DMS79 treated with DMSO at 0.1 percent for 48 hours (cell line): ENCODE data around the gene TRPM5.

Source experiments
- DNase-seq: peaks from one replicate; lab custom pipeline; 2025; lab: John Stamatoyannopoulos, UW

Gene TRPM5

DNA sequence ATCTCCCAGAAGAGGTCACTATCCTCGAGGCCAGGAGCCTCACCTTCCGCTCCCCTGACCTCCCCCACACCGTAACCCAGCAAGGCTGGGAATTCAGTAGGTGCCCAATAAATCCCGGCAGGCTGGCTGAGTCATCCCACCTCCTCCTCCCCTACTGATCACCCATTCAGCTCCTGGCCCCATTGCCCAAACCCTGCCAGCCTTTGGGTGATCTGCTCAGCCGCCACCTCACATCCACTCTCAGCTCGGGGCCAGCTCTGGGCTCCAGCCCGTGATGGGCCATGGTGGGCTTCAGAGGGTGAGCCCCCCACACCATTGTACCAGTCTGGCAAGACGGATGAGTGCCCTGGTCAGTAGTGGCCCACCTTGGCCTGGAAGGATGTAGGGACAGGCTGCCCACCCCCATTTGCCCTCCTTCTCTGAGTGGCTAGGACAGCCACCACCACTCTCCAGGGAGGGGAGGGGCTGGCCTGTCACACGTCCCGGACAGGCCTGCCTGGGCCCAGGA, 8.2 kb downstream of the TRPM5 start:
- no peak for DNase-seq

DNA sequence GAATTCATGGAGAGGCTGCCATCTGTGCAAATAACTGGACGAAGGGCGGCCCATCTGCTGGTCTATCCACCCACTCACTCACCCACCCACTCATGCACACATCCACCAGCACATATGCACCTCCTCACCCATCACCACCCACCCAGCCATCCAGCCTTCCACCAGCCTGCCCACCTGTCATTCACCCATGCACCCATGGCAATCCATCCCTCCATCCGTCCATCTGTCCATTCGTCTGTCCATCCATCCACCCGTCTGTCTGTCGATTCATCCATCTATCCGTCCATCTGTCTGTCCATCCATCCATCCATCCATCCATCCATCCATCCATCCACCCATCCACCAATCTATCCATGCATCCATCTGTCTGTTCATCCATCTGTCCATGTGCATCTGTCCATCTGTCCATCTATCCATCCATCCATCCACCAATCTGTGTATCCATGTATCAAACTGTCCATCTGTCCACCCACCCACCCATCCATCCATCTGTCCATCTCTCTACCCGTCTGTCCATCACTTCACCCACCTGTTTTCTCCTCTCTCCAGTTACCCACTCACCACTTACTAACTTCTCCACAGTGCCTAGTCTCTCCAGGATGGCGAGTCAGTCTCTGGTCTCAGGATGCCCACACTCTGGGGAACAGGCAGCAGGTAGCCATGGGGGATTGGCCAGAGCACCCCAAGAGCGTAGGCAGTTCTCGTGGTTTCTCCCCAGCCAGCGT, 8.9 kb downstream of the TRPM5 start:
- no peak for DNase-seq

DNA sequence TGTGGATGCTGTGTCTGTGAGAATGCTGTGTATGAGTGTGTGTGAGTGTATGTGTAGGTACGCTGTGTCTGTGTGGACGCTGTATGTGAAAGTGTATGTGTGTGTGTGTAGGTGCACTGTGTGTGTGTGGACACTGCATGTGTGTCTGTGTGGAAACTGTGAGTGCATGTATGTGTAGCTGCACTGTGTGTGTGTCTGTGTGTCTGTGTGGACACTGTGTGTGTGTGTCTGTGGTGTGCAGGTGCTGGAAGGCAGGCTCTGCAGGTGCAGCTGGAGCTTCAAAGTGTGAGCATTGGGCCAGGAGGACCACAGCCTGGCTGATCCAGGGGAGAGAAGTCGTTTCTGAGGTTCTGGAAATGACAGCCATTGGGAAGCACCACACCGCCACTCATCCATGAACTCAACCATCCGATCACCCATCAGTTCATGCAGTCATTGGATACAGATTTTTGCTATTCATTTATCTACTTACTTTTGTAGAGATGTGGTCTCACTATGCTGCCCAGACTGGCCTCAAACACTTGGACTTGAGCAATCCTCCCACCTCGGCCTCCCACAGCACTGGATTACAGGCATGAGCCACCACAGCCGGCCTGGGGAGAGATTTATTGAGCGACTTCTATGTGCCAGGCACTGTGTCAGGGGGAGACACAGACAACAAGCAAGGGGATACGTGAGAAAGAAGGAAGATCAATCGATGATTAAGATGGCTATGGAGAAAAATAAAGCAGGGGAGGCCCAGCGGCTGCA, 9.6 kb downstream of the TRPM5 start:
- DNase-seq, result no peak

DNA sequence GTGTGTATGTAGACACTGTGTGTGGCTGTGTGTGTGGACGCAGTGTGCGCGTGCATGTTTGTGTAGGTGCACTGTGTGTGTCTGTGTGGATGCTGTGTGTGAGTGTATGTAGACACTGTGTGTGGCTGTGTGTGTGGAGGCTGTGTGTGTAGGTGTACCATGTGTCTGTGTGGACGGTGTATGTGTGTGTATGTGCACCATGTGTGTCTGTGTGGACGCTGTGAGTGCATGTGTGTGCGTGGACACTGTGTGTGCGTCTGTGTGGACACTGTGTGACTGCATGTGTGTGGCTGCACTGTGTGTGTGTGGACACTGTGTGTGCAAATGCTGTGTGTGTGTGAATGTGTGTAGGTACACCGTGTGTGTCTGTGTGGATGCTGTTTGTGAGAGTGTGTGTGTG, 10.3 kb downstream of the TRPM5 start:
- no peak for DNase-seq

DNA sequence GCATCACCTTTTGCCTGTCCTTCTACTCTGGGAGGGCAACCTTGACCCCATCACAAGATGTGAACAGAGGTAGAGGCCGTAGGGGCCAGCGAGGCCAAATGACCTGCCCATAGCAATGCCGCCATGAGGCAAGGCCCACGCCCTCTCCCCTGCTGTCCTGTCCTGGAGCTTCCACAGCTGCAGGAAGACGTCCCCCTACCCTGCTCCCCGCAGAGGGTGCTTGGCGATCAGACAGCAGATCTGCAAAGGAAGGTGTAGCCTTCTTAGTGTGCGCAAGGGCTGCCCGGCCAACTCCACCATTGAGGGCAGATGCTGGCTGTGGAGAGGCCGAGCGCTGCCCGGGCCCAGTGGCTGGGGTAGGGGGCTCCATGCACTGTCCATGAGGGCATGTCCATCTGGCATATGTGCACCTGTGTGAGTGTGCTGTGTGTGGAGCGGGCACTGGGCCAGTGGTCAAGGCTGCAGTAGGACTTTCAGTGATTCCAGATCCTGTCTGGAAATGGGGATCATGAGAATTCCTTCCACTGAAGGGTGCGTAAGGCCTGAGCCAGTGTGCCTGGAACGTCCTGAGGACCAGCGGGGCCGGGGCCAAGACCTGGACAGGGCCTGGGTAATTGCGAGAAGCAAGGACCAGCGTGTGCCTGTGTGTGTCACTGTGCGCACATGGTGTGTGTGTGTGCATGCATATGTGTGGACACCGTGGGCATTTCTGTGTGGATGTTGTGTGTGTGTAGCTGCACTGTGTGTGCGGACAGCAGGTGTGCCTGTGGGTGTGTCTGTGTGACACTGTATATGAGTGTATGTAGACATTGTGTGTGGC, 11.0 kb downstream of the TRPM5 start:
- no peak for DNase-seq

DNA sequence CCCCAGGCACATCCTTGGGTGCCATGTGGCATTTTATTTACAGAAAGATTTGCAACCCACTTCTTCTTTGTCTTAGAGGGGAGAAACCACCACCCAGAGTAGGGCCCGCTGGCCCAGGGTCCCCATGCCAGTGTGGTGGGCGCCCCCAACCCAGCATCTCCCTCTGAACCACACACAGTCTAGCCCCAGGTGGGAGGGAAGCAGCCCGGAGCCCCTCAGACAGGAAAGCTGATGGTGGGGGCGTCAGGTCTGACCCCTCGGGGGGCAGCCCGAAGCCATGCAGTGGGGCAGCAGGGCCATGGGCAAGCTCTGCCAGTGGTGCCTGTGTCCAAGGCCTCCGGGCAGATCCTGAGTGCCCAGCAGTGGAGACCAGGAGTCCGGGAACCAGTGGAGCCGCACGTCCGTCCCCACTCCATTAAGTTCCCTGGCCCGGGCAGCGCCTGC, 11.7 kb downstream of the TRPM5 start:
- DNase-seq, result no peak

DNA sequence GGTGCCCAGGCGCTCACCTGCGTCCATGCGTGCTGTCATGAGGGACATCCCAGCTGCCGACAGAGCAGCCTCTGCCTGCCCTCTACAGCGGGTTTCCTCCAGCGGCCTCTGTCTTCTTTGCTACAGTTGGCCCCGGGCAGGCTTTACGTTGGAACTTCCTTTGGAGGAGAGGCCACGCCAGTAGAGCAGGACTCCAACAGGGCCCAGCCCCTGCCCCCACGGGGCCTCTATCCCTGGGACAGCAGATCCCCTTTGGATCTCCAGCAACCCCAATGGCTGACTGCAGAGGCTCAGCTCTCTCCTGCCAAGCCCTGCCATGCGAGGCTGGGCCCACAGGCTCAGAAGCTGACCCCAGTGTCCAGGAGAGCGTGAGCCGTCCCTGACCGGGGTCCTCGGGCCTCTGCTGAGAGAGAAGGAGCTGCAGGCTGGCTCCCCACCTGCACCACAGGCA, 12.1 kb downstream of the TRPM5 start:
- DNase-seq, result no peak

DNA sequence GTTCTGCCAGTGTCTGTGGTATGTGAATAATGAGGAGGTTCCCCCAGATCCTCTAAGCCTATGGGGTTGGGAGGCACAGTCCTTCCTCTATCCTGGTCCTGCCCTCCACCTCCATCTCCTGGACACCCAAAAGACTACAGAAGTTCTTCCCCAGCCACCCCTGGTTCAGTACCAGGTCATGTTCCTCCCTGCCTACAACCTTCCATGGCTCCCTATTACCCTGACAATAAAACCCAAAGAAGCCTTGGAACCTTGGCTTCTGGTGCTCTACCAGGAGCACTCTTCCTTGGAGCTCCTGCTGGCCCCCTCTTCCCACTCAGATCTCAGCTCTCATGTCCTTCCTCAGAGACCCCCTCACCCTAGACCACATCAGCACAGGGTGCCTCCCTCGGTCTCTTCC, 12.9 kb downstream of the TRPM5 start:
- no peak for DNase-seq

DNA sequence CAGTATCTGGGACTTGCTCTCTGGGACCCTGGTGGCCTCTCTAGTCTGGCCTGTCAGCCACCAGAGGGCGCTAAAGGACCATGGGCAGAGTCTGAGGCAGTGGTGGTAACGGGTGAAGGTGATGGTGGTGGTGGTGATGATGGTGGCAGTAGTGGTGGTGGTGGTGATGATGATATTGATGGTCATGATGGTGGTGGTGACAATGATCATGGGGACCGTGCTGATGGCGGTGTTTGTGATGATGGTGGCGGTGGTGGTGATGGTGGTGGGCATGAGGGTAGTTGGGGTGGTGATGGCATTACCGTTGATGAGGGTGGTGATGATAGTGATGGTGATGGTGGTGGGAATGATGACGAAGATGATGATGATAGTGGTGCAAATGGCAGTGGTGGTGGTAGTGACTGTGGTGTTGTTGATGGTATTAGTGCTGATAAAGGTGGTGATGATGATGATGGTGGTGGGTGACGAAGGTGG, 16.0 kb downstream of the TRPM5 start:
- no peak for DNase-seq

DNA sequence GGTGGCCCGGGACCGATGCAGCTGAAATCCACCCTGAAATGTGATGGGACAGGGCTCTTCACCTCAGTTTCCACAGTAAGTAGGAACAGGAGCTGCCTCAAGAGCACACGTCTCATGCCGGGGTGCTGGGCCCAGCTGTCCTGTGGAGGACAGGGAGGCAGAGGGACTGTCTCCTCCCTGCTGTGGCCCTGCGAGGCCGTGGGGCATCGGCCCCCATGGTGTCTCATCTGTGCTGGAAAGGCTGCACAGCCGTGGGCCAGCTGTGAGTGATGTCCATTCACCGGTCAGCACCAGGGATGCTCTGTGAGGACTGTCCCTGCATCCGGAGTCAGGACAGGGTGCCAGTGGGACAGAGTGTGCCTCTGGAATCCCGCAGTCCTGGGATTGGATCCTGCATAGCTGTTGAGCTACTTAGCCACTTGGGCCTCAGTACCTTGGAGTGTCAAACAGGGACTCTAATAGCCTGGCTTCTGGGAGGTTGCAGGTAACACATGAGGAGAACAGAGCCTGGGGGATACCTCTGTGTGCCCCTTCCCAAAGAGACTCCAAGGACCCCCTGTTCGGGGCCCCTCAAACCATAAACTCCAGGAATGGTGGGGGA, 16.5 kb downstream of the TRPM5 start:
- no peak for DNase-seq

DNA sequence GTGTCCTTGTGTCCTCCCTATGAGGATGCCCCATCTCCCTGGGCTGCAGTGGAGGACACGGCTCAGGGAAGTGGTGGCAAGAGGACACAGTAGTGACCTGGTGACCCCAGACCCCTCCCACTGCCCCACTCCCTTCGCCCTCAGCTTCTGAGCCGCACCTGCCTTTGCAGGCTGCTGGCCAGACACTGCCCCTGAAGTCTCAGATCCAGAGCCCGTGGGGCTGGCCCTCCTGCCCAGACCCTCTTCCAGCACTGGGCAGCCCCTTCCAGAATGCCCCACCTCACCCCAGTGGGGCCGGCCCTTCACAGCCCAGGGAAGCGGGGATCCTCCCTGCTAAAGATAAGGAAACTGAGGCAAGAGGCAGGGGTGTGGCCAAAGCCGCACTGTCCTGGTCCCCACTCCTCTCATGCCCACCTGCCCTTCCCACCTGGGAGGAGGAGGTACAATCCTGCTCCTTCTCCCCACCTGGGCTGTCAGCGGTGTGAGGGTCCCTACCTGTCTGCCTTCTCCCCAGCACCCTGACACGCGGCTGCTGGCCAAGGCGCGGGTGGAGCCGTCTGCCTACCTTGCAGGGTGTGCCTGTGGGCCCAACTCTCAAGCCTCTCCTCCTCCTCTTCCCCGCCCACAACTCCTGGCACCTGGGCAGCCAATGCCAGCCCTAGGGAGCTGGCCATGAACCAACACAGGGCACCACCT, 17.3 kb downstream of the TRPM5 start:
- DNase-seq, result no peak

DNA sequence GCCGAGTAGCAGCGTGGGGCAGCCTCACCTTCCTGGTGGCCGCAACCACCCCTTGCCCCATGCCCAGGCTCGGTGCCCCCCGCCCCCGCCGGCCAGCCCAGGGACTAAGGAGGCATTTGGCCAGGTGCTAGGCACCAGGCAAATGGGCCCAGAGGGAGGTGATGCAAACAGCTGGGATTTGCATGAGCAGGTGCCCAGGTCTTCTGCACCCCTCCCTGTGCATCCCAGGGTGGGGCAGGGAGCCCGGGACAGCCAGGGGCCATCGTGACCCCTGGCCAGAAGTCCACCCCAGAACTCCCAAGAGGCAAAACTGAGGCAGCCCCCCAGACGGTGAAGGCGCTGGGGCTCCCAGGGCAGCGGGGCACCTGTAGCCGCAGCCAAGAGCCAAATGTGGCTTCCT, 18.1 kb downstream of the TRPM5 start:
- DNase-seq, result no peak

DNA sequence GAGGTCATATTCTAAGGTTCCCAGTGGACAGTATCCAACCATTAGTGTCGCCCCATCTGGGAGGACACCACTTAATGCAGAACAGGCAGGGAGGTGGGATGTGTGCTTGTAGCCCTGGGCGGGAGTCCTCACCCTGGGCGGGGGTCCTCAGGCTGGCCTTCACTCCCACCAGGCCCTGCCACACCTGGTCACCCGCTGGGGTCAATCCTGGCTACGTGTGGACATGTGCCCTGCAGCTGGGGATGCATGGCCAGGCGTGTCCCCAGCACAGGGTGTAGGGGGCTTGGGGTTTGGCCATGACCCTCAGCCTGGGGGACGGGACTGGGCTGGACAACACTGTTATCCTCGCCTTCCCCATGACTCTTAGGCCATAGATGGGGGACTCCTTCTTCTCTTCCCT, 18.8 kb downstream of the TRPM5 start:
- no peak for DNase-seq

DNA sequence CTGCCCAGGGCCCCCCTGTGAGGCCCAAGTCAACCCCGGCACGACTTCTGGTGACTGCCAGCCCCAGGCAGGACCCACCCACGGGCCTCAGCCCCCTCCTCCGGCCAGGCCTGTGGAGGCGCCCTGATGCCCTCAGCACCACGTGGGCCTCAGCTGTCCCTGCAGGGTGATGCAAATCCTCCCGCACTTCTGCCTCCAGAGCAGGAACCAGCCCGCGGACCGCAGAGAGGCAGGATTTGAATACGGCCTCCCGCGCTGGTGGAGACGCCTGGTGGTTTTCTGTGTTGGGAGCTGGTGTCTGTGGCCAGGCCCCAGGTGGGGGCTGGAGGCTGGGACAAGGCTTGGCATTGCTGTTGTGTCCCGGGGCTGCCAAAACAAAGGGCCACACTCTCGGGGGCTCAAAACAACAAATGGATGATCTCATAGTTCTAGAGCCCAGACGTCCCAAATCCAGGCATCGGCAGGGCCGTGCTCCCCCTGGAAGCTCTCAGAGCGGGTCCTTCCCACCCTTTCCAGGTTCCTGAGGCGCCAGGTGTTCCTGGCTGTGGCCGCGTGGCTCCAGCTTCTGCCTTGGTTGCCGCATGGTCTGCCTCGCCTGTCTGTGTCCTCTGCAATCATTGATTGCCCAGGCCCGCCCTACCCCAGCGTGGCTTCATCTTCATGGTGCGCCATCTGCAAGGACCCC, 19.4 kb downstream of the TRPM5 start:
- no peak for DNase-seq

DNA sequence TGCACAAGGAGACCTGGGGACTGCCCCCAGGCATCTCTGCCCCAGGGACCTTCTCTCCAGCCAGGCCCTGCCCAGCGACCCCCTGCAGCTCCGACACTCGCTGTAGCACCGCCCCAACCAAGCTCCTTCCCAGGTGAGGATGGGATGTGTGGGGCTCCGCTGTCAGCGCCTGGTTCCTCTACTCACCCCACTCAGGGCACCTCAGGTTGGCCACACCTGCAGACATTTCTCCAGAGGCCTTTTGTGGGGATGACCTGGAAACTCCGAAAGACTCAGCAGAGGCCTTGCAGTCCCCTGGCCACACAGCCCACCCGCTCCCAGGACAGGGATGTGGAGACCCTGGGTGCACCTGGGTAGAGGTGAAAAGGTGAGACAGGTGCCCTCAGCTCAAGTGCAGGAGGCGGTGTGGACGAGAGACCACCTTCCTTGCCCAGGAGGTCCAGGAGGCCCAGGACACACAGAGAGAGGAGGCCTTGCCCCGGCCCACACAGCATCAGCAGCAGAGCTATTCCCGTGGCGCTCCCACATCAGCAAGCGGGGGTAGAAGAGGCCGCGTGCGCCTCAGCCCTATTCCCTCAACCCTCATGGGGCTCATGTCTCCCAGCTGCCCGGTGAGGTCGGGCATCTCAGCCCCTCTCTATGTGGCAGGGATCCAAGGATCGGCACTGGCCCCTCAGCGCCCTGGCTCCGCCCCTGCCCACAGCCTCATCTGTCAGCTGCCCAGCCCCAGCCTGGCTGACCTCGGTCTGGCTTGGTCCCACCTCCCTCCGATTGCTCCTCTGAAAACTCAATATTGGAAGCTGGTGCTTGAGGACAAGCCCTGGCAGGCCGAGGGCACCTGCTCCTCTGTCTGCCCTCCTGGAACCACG, 20.9 kb downstream of the TRPM5 start:
- DNase-seq, result no peak

DNA sequence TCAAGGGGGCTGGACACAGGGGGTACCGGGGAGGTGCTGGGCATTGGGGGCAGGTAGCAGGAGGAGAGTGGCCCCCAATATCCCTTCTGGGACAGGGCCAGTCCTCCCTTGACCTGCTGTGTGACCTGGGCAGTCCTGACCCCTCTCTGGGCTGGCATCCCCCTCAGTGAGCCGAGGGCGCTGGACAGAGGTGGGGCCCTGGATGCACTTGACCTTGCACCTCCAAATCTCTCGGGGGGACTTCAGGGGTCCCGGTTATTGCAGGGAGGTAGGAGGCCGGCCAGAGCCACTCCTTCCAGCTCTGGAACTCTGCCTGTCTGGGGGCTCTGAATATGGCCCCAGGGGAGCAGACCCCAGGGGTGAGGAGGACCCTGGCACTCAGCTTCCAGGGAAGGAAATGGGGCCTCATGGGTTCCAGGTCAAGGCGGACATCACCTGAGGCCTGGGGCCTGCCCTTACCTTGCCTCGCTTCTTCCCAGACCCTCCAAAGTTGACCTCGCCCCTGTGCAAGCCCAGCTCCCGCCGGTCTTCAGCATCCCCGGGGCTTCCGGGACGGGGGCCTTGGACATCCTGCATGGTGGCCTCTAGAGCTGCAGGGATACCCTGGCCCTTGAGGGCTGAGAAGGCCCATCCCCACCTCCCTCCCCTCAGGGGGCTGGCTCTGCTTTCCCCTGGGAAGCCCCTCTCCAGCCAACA, 21.7 kb downstream of the TRPM5 start:
- no peak for DNase-seq

DNA sequence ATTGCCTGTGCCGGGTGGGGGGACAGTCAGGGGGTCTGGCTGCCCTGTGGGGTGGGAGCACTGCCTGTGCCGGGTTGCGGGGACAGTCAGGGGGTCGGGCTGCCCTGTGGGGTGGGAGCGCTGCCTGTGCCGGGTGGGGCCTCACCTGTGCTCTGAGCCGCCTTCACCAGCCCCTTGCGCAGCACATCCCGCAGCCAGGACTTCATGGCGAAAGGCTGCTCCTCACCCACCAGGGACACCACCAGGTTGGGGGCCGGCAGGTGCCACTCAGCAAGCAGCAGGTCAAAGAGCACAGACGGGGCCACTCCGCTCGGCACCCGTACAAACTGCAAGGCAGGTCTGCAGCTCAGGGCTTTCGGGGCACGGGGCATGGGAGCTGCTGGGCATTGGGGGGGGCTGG, 22.3 kb downstream of the TRPM5 start:
- no peak for DNase-seq

DNA sequence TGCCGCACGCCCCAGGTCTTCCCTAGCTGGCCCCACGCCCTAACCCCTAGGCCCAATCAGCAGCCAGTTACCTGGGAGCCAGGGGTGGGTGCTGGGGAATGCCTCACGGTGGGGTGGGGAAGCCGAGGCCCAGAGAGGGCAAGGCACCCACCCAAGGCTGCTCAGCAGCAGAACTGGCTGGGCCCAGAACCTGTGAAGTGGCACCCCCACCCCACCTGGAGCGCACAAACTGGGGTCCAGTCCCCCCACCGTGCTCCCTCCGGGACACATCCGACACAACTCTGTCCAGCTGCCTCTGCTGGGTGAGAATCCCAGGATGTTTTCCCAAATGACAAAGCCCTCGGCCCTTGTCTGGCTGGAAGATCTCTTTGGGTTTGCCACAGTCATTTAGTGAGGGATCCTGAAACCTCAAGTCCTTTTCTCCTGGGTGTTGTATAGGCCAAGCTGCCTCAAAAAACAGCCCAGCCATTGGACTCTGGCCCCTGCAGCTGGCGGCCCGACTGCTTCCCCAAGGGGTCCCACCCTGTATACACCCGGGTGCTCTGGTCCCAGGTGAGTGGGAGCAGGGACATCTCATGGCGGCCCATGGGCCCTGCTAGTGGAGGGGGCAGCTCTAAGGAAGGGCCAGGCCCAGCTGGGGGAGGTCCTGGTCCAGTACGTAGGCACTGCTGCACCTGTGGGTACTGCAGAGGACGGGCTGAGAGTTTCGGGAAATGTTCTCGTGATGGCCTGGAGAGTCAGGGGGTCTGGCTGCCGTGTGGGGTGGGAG, 22.9 kb downstream of the TRPM5 start:
- DNase-seq, result no peak
